ENCODE data around the gene GJB2.

DNA sequence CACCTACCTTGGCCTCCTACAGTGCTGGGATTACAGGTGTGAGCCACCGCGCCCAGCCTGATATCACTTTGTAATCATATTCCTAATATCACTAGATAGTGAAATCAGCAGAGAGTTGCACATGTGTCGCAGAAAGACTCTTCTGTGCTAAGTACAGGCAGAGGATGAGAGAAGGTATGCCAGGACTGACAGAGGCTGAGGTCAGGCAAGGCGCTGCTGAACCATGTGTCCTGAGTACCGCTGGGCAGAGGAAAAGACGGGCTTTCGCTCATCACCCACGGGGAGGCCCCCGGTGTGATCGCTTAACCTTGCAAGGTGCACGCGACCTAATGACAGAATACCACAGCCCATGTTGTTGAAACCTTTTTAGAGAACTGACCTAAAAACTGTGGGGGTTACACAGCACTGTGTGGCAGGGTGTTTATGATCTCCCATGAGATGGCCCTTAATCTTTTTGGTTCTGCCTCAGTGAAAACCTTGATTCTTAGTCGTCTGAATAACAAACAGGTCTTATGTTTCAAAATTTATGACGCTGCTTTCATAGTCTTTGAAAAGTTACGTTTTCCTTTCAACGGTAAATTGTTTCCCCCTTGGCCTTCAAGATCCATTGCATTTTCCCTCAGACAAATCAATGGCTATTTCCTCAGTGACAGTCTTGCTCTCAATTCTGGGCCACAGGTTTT lies 44.1 kb downstream of the GJB2 start:
- TF ChIP-seq POLR2AphosphoS5 (IDR thresholded peaks at IDR 0.05; ENCODE audit: low read depth, low read length), result no peak
- TF ChIP-seq POLR2A (IDR thresholded peaks at IDR 0.05; ENCODE audit: low read depth, low read length), result no peak
- no peak for TF ChIP-seq TAF1 (IDR thresholded peaks at IDR 0.05; ENCODE audit: borderline replicate concordance, low read depth, low read length)

All from GM12892 (cell line).